Endothelial cell of umbilical vein (primary cell): ENCODE data around the gene ERBIN. TPM values are rescaled to one million over a fixed set of nuclear protein-coding genes. Genes with fewer than 3 reads are reported as not detected.

Experiments
- BruUV-seq: library from RNA; stranded (reverse); fragments of 400-500 nt; replicated peaks from 2 replicates; lab custom pipeline; 2021; lab: Mats Ljungman, UMichigan
- CTCF ChIA-PET: fragments of 300-600, 350-600 bp; sonication (Branson Sonifier 250); formaldehyde crosslinking; loops from one replicate; lab custom pipeline; 2021; ENCODE audit warnings: antibody characterized with exemption, inconsistent platforms; lab: Charles Lee
- POLR2A ChIA-PET: fragments of 300-600, 350-600 bp; sonication (Branson Sonifier 250); formaldehyde crosslinking; loops from one replicate; lab custom pipeline; 2021; ENCODE audit warnings: antibody characterized with exemption, inconsistent platforms; lab: Charles Lee
- DNase-seq: peaks from one replicate; pipeline ENCODE4 v3.0.0-alpha.2; 2011; ENCODE audit warnings: low read depth, low spot score
- FAIRE-seq: peaks from 2 replicates; lab custom pipeline; 2011; peaks lifted over from hg19 to GRCh38; lab: Jason Lieb, UNC
- H2AFZ ChIP-seq: 2 replicates; pipeline ENCODE4 v1.6.0; 2012; ENCODE audit warnings: low read depth, low read length, control low read depth, inconsistent platforms
- H3K27ac ChIP-seq: 2 replicates; pipeline ENCODE4 v1.5.1; 2011; ENCODE audit warnings: low read depth, mild to moderate bottlenecking, control low read depth, low read length, moderate library complexity; ENCODE audit not compliant: insufficient read depth
- H3K27me3 ChIP-seq, 2 experiments: 2 replicates each; pipeline versions ENCODE4 v1.6.0 to v1.6.1; 2011; ENCODE audit warnings: low read length in 2 of 2, mixed read lengths in 1 of 2; ENCODE audit not compliant: control insufficient read depth in 2 of 2, insufficient read depth in 2 of 2
- H3K36me3 ChIP-seq, 2 experiments: 2 replicates in 1 of 2; 3 replicates in 1 of 2; pipeline ENCODE4 v1.5.1; 2011; ENCODE audit warnings: low read length in 2 of 2, mild to moderate bottlenecking in 1 of 2, moderate library complexity in 1 of 2; ENCODE audit not compliant: control insufficient read depth in 2 of 2, insufficient read depth in 2 of 2; ENCODE audit errors: extremely low read depth in 1 of 2
- H3K4me1 ChIP-seq: 3 replicates; pipeline ENCODE4 v1.5.1; 2011; ENCODE audit warnings: mild to moderate bottlenecking, low read length; ENCODE audit not compliant: control insufficient read depth, insufficient read depth; ENCODE audit errors: extremely low read depth
- H3K4me2 ChIP-seq: 2 replicates; pipeline ENCODE4 v1.6.1; 2011; ENCODE audit warnings: low read length, control low read depth, mixed read lengths; ENCODE audit not compliant: insufficient read depth
- H3K4me3 ChIP-seq, 3 experiments: fragments of 200-600 bp in 1 of 3; sonication (generic), shearing (Covaris generic) in 1 of 3; replicated peaks in 1 of 3; 2 replicates each; pipeline ENCODE4 v1.5.1; 2011 to 2016; ENCODE audit warnings: control low read depth in 3 of 3, low read length in 3 of 3, mild to moderate bottlenecking in 2 of 3, inconsistent platforms in 1 of 3, low read depth in 1 of 3, moderate library complexity in 1 of 3; ENCODE audit not compliant: insufficient read depth in 1 of 3
- H3K79me2 ChIP-seq: 2 replicates; pipeline ENCODE4 v1.6.0; 2012; ENCODE audit warnings: low read length, inconsistent platforms; ENCODE audit not compliant: control insufficient read depth, insufficient read depth
- H3K9ac ChIP-seq: replicated peaks from 2 replicates; pipeline ENCODE3; 2011; ENCODE audit warnings: low read length, control low read depth; ENCODE audit not compliant: insufficient read depth; ENCODE audit errors: extremely low read depth
- H3K9me1 ChIP-seq: replicated peaks from 3 replicates; pipeline ENCODE4 v1.6.0; 2011; ENCODE audit warnings: mild to moderate bottlenecking, low read length; ENCODE audit not compliant: control insufficient read depth, insufficient read depth; ENCODE audit errors: extremely low read depth
- H3K9me3 ChIP-seq: replicated peaks from 2 replicates; pipeline ENCODE4 v1.5.1; 2012; ENCODE audit warnings: low read length, inconsistent platforms; ENCODE audit not compliant: control insufficient read depth, insufficient read depth
- H4K20me1 ChIP-seq: replicated peaks from 2 replicates; pipeline ENCODE3; 2011; ENCODE audit warnings: mild to moderate bottlenecking, low read length; ENCODE audit not compliant: control insufficient read depth, insufficient read depth; ENCODE audit errors: extremely low read depth
- EZH2 ChIP-seq: IDR thresholded peaks from 2 replicates; pipeline ENCODE4 v1.6.1; 2012; ENCODE audit warnings: borderline replicate concordance, low read depth, mild to moderate bottlenecking, moderate library complexity, low read length, inconsistent platforms; ENCODE audit not compliant: severe bottlenecking
- FOS ChIP-seq: IDR thresholded peaks from 2 replicates; pipeline ENCODE4 v1.6.1; 2011; ENCODE audit warnings: mild to moderate bottlenecking, low read length, moderate library complexity, borderline replicate concordance; ENCODE audit not compliant: insufficient read depth
- GATA2 ChIP-seq: IDR thresholded peaks from 2 replicates; pipeline ENCODE4 v1.7.0; 2011; ENCODE audit warnings: low read depth, mild to moderate bottlenecking, moderate library complexity, mixed read lengths, low read length; ENCODE audit not compliant: insufficient read length, insufficient read depth
- JUN ChIP-seq: IDR thresholded peaks from 2 replicates; pipeline ENCODE4 v1.6.1; 2011; ENCODE audit warnings: borderline replicate concordance, low read depth; ENCODE audit not compliant: insufficient read length, insufficient read depth
- MYC ChIP-seq: IDR thresholded peaks from one replicate; pipeline ENCODE4 v1.6.1; 2011; ENCODE audit warnings: mild to moderate bottlenecking, low read depth, low read length
- POLR2A ChIP-seq: IDR thresholded peaks from 2 replicates; pipeline ENCODE4 v1.6.1; 2012; ENCODE audit warnings: low read depth, mild to moderate bottlenecking, control low read depth, low read length
- POLR2AphosphoS5 ChIP-seq: IDR thresholded peaks from 2 replicates; pipeline ENCODE4 v1.6.1; 2012; ENCODE audit warnings: low read depth, mild to moderate bottlenecking, control low read depth, low read length, moderate library complexity; ENCODE audit not compliant: insufficient read depth
- dilution Hi-C: fragments of 300-500 bp; cut with MboI; formaldehyde crosslinking; loops from one replicate; pipeline ENCODE4 v1.15.0; 2019; ENCODE audit warnings: low sequenced_read_pairs; ENCODE audit not compliant: extremely low pct_ligation_motif_present
- intact Hi-C: fragments of 100-400 bp; cut with micrococcal nuclease; formaldehyde crosslinking; loops from one replicate; pipeline ENCODE4 v1.10.0; 2022
- polyA plus RNA-seq, 4 experiments: library from polyadenylated mRNA; depleted of rRNA in 3 of 4; stranded (reverse) in 3 of 4; unstranded in 1 of 4; fragments of >200 nt; gene quantifications; 2 replicates each; pipeline versions ENCODE4 v1.2.1 to v1.2.3, GENCODE V29; 2011 to 2012; ENCODE audit warnings: missing spikeins in 1 of 4
- total RNA-seq: library from RNA; stranded (reverse); gene quantifications from 2 replicates; pipeline ENCODE4 v1.2.3, GENCODE V29; 2021
- TF ChIP-seq, protein P1 (sequence below), 2 donors: IDR thresholded peaks; 1 replicate in 1 of 2; 2 replicates in 1 of 2; pipeline ENCODE4 v1.5.1; 2011; ENCODE audit warnings: low read length in 2 of 2, mild to moderate bottlenecking in 2 of 2, moderate library complexity in 2 of 2, control low read depth in 1 of 2, inconsistent platforms in 1 of 2, low read depth in 1 of 2; ENCODE audit not compliant: insufficient read depth in 1 of 2; ENCODE audit errors: extremely low read depth in 1 of 2
- TF ChIP-seq, protein P2 (sequence below): IDR thresholded peaks from 2 replicates; pipeline ENCODE4 v1.6.1; 2011; ENCODE audit not compliant: insufficient read depth, insufficient read length

ERBIN gene
- total and polyA plus RNA-seq, 2 donors (not counting 3 experiments of a cell fraction or from before 2014, with no cell fraction given): 8.1 to 55.6 TPM

DNA sequence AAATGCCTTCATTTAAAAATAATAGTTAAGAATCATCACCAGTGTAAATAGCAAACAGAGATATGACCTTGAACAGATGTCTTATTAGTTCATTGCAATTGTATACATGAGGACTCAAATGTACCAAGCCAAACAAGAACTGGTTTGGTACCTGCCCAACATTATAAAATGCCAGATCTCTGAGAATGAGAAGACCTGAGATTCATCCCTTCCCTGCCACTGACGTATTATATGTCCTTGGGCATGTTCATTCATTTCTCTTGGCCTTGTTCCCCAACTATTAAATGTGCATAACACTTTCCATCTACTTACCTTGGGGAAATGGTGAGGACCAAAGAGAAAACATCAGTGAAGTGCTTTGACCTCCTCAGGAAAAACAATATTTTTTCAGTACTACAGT is 33.6 kb upstream of the ERBIN start:
- H3K27ac ChIP-seq: no peak overlapping the region
- no peaks in the 10 kb centered on the region for H3K4me1 ChIP-seq
- BruUV-seq: no TSS peak
- no peak for FAIRE-seq
- no peak for TF ChIP-seq POLR2AphosphoS5
- no peak for TF ChIP-seq POLR2A
- TF ChIP-seq GATA2: no peak
- TF ChIP-seq JUN: no peak
- no peak for TF ChIP-seq FOS
- no peak for TF ChIP-seq EZH2
- TF ChIP-seq, protein P1, sequence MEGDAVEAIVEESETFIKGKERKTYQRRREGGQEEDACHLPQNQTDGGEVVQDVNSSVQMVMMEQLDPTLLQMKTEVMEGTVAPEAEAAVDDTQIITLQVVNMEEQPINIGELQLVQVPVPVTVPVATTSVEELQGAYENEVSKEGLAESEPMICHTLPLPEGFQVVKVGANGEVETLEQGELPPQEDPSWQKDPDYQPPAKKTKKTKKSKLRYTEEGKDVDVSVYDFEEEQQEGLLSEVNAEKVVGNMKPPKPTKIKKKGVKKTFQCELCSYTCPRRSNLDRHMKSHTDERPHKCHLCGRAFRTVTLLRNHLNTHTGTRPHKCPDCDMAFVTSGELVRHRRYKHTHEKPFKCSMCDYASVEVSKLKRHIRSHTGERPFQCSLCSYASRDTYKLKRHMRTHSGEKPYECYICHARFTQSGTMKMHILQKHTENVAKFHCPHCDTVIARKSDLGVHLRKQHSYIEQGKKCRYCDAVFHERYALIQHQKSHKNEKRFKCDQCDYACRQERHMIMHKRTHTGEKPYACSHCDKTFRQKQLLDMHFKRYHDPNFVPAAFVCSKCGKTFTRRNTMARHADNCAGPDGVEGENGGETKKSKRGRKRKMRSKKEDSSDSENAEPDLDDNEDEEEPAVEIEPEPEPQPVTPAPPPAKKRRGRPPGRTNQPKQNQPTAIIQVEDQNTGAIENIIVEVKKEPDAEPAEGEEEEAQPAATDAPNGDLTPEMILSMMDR (IDR thresholded peaks at IDR 0.05; ENCODE audit: extremely low read depth in 1 of 2, insufficient read depth in 1 of 2, low read depth in 1 of 2, low read length in 2 of 2): no peak
- TF ChIP-seq, protein P2, sequence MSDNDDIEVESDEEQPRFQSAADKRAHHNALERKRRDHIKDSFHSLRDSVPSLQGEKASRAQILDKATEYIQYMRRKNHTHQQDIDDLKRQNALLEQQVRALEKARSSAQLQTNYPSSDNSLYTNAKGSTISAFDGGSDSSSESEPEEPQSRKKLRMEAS: no peak
- TF ChIP-seq MYC: no peak
- H3K27me3 ChIP-seq: peaks cover 3 to 14% of the 10 kb centered on the region in 2 experiments
- no peak overlapping the region for H3K4me2 ChIP-seq
- no peak overlapping the region for H3K4me3 ChIP-seq
- intact Hi-C loops (no loop called here), dilution Hi-C loops (no loop called here)
- no peaks in the 10 kb centered on the region for H3K9me3 ChIP-seq
- no peak overlapping the region for H2AFZ ChIP-seq
- ChIA-PET CTCF (no interaction called here), POLR2A (no interaction called here)
- no peaks in the 10 kb centered on the region for H3K79me2 ChIP-seq
- H3K36me3 ChIP-seq: no peaks in the 10 kb centered on the region
- no peaks in the 10 kb centered on the region for H4K20me1 ChIP-seq
- no peaks in the 10 kb centered on the region for H3K9me1 ChIP-seq
- no peak for DNase-seq
- H3K9ac ChIP-seq: no peak overlapping the region
